ENCODE data around the gene CDC34. TPM values are rescaled to one million over a fixed set of nuclear protein-coding genes. Genes with fewer than 3 reads are reported as not detected.

The CDC34 gene
- total RNA-seq, 1 donor from 2014 or later: 86.3 TPM

DNA sequence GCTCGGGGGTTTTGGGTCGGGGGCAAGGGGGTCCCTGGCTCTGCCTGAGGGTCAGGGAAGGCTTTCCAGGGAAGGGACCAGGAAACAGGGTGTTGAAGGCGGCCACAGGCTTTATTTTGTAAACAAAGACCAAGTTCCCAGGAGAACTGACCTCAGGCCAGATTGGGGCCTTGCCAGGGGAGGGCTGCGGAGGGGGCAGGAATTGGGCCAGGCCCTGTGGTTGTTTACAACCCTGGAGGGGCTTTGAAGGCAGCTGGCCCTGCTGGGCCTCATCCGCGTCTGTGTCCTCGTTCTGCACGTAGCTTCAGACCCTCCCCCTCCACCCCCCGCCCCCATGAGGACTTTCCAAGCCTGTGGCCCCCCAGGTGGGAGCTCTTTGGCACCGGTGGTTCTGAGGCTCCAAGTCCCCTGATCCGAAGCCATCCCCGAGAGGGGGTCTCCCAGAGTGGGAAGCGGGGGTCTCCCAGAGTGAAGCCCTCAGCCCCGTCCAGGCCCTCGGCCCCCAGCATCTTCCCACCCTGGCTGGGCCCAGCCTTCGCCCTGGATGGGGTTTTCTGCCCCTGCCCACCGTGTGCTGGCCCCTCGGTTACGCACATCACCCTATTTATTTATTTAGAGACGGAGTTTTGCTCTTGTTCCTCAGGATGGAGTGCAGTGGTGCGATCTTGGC is 27.3 kb downstream of the CDC34 start:
- ATAC-seq (ENCODE audit: poor library complexity): peak; percentile 68

DNA sequence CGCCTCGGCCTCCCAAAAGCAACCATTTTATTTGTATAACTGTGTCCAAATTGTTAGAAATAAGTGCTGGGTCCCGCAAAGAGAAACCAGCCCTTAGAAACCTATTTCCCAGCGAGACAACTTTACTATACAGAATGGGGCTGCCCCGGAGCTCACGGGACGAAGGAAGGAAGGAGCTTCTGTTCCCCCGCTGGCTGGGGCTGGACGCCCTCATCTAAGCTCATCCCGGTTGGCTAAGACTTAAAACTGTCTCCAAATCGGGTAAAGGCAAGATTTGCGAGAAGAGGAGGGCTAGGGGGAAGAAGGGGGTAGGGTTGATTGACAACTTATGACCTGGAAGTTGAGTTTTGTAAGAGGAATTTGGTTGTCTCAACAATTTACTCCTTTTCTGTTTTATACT is 28.6 kb downstream of the CDC34 start:
- DNase-seq (no peak), ATAC-seq (ENCODE audit: poor library complexity) (no peak)
- intact Hi-C loops (cut with DNase I): no loop called here

More for the DNA sequence above, 27.3 kb downstream of the CDC34 start:
- intact Hi-C loops (cut with DNase I): no loop called here
- peak; percentile 74 for DNase-seq

DNA sequence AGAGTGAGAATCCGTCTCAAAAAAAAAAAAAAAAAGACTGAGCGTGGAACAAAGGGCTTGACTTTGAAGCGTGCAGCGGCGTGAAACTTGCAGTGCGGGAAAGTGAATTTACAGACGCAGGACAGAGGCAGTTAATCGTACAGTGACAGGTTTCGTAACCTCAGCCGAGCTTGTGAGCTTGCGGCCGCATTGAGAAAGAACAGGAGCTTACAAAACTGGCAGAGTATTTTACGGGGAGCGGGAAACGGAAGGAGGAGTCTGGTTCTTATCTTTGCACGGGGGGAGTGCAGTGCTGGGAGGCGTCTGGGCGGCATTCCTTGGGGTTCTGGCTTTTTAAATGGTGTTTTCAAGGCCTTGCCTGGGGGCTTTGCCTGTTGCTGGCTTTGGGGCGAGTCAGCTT is 34.8 kb downstream of the CDC34 start:
- intact Hi-C loops (cut with DNase I): no loop called here
- ATAC-seq (ENCODE audit: poor library complexity): peak; percentile 72
- DNase-seq: peak; percentile 67

DNA sequence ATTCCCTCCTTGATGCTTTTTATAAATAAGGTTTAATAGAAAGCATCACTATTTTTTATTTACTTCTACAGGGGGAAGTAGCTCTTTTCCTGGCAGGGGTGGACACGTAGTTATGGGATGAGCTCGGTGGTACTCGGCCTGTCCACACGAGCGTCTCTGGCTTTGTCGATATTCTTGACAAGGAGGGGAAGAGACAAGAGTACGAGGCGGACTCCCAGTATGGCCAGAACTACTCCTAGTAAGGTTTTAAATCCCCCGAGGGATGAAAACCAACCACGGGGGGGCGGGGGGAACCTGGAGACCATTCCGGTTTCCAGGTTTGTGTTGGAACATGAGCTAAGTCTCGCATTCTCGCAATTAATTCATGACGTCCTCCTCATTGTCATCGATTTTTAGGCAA is 35.3 kb downstream of the CDC34 start:
- DNase-seq (no peak), ATAC-seq (ENCODE audit: poor library complexity) (no peak)
- intact Hi-C loops (cut with DNase I): no loop called here

DNA sequence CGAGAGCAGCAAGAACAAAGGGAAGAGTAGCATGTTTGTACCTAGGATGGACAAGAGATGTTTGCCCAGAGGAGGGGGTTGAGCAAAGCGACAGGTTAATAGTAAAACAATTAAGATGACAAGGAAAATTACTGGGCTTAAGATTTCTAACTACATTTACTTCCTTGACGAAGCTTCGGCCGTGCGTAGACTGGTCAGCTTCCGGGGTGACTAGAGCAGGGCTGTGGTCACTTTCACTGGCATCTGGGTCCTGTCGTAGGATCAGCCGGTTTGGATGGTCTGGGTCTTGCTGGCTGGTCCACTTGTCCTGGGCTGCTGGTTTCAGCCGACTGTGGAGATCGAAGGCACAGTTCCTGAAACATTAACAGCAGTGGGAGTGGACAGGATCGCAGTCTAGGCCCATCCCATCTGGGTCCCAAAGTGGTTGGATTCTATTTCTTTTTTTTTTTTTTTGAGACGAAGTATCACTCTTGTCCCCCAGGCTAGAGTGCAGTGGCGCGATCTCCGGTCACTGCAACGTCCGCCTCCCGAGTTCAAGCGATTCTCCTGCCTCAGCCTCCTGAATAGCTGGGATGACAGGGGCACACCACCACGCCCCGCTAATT is 35.8 kb downstream of the CDC34 start:
- DNase-seq (no peak), ATAC-seq (ENCODE audit: poor library complexity) (no peak)

DNA sequence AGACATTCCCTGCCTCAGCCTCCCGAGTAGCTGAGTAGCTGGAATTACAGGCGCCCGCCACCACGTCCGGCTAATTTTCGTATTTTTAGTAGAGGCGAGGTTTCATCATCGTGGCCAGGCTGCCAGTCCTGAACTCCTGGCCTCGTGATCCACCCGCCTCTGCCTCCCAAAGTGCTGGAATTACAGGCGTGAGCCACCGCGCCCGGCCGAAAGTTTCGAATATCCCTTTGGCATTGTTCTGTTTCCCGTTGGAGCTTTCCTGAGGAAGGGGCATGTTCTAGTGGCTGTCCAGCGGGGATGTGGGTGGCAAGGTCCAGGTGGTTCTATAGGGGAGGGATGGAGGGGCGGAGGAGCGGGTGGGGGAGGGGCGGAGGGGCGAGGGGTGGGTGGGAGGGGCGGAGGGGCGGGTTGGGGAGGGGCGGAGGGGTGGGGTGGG is 38.7 kb downstream of the CDC34 start:
- ATAC-seq (ENCODE audit: poor library complexity): no peak
- intact Hi-C loops (cut with DNase I): no loop called here
- peak; percentile 39 for DNase-seq

More for the DNA sequence above, 35.8 kb downstream of the CDC34 start:
- intact Hi-C loops (cut with DNase I): no loop called here

DNA sequence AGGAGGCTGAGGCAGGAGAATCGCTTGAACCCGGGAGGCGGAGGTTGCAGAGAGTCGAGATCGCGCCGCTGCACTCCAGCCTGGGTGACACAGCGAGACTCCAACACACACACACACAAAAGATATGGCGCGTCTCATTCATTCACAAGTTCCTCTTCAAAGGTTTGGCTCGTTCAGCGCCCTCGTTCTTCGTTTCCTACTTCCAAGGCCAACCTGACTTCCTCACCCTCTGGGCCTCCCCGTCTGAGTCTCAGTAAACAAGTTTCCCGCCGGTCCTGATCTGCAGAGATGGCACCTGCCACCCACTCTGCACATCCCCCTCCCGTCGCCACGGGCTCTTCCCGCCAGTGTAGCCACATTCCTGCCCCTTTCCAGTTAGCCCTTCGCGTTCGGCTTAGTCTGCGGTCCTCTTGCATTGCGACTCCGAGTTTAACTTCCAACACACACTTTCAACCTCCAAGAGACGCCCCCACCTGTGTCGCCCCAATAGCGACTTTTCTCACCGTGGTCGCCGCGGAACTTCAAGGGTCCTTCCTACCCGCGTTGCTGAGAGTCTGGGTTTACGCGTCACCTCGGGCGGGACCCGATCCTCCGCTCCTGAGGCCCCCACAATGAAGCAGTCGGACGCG is 39.5 kb downstream of the CDC34 start:
- intact Hi-C loops (cut with DNase I): no loop called here
- peak; percentile 50 for DNase-seq
- no peak for ATAC-seq (ENCODE audit: poor library complexity)

DNA sequence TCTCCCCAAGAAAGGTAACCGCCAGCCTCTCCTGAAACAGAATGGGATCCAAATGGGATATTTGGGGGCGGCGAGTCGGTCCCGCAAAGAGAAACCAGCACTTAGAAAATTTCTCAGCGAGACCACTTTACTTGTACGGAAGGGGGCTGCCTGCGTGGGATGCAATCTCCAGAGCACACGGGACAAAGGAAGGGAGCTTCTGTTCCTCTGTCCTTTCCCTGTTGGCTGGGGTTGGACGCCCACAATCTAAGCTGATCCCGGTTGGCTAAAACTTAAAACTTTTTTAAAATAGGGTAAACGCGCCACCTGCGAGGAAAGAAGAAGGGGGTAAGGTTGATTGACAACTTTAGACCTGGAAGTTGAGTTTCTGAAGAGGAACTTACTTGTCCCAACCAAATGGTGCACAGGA is 40.0 kb downstream of the CDC34 start:
- no peak for DNase-seq
- ATAC-seq (ENCODE audit: poor library complexity): no peak
- intact Hi-C loops (cut with DNase I): no loop called here

DNA sequence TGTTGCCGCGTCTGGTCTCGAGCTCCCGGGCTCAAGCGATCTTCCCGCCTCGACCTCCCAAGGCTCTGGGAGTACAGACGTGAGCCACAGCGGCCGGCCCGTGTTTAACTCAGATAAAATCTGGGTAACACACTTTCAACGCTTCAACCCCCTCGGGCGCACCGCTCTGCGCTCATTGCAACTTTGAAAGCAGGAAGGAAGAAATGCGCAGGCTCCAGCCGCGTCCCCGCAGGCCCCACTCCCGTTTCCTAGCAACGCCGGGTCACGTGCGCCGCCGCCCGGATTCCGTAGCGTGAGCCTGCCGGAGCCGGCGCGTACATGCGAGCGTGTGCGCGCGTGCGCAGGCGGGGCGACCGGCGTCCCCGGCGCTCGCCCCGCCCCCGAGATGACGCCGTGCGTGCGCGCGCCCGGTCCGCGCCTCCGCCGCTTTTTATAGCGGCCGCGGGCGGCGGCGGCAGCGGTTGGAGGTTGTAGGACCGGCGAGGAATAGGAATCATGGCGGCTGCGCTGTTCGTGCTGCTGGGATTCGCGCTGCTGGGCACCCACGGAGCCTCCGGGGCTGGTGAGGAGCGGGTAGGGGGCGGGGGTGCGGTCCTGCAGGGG is 40.7 kb downstream of the CDC34 start, which contains the start of gene BSG:
Gene BSG (plus strand): TSS at position 457 of the 603 bp plus-strand sequence. CDS start 39 bp downstream, at position 496.
- intact Hi-C loops (cut with DNase I): no loop called here
- DNase-seq (peak; percentile 99), ATAC-seq (ENCODE audit: poor library complexity) (peak; percentile 78)

DNA sequence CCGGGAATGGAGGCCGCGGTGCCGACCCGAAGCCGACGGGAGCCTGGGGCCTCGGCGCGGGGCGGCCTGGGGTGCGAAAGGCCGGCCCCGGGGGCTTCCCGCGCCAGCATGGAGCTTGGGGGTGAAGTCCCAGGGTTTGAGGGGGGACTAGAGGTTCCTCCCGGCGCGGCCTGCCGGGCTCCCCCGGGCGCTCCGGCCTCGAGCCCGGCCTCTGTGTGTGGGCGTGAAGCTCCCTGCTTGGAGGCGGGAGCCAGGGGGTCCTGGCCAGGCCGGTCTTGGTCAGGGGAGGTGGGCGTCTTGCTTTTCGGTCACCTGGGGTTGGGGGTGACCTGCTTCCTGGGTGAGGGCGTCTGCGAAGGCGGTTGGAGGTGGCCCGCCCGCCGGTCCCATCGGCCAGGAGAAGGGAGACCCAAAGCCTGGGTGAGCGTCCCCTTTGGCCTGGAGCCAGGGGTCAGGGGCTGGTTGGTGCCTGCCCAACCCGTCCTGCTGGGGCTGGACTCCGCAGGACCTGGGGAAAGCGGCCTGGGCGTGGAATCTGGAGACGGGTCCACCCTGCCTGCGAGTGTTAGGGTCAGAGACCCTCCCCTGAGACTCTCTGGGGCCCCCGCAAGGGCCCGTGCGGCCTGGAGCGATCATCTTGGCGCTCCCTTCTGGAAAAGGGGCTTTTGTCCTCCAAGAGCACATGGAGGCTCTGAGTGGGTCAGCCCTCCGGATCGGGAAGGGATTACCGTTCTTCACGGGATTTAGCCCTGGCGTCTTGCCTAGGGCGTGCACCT is 41.4 kb downstream of the CDC34 start:
- intact Hi-C loops (cut with DNase I): no loop called here
- peak; percentile 62 for DNase-seq
- no peak for ATAC-seq (ENCODE audit: poor library complexity)

DNA sequence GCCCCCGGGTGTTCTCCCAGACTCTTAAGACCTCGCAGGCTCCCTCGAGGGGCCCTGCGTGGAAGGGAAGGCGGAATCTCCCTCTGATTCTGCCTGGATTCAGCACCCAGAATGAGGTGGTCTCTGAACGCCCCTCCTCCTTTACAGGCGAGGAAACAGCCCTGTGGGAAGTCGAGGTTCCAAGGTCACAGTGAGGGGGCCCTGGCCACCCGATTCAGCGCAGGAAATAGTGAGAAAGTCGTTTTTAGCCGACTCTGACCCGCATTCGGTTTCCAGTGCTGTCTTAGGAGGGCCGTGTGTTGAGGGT is 41.9 kb downstream of the CDC34 start:
- ATAC-seq (ENCODE audit: poor library complexity): no peak
- intact Hi-C loops (cut with DNase I): no loop called here

DNA sequence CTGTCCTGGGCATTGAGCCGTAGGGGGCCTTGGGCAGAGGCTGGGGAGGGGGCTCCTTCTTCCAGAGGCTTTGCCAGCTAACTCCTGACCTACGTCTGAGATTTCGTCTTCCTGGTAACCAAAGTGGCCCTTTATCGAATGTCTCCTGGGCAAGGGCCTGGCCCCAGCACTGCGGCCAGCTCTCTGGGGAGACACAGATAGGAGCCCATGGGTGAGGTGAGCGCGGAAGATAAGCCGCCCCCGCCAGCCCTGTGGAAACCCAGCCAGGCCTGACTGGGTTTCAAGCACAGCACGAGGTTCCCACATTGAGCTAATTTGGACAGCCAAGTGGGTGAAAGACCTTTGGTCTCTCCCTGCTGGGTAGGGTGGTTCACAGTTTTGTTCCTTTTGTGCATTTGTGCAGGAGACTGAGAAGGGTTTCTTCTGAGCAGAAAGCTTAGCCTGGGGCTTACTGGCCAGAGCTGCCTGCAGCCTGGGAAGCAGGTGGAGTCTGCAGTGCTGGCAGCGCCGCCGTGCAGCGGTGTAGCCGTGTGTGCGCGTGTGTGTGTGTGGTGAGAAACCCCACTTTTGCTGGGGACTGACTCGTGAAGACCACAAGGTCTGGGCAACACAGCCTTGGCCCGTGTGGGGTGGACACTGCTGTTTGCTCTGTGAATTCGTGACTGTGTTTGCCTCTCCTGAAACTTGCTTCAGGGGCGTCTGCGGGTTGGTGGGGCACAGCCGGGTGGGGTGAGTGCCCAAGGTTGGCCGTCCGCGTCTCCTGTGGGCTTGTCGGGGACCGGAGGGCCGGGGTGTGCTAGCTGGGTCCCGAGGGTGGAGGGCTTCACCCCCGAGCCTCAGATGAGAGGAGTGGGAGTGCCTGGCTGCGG is 43.3 kb downstream of the CDC34 start:
- intact Hi-C loops (cut with DNase I): no loop called here
- DNase-seq: peak; percentile 79
- ATAC-seq (ENCODE audit: poor library complexity): peak; percentile 51

More for the DNA sequence above, 41.9 kb downstream of the CDC34 start:
- DNase-seq: no peak

DNA sequence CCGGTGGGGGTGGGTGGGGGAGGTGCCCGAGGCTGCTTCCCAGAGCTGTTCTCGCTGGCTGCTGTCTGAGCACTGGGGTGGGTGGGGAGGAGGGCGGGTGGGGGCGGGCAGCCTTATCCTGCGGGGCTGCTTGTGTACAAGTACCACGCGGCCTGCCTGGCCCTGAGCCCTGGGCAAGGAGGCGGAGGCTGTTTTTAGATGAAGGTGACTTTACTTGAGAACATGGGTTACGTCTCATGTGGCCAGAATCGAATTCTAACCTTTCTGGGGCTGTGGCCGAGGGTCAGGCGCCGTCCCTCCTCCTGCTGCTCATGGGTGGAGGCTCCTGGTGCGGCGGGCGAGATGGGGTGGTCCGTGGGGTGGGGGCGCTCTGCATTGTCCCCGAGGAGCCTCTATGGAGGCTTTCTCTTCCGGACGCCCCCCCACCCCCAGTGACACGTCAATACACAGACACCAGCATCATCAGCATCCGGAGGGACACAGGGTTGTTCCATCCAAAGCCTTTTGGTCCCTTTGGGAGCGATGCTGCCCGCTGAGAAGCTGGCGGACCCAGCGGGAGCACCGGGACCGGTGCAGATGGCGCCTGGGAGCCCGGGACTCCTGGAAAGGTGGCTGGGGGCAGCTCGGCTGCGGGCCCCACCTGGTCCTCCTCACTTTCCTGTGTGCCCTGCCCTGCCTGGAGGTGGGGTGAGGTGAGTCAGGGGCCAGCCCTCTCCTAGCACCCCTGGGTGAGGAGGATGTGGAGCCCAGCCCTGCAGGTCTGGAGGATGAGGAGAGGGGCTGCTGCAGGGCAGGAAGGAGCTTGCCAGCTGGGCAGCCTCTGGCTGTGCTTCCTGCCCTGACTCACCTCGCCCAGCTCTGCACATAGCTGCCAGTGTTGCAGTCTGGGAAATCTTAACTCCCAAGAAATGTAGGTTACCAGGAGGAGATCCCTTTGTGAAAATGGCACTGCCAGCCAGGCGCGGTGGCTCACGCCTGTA is 44.3 kb downstream of the CDC34 start:
- intact Hi-C loops (cut with DNase I): no loop called here
- peak; percentile 50 for ATAC-seq (ENCODE audit: poor library complexity)

DNA sequence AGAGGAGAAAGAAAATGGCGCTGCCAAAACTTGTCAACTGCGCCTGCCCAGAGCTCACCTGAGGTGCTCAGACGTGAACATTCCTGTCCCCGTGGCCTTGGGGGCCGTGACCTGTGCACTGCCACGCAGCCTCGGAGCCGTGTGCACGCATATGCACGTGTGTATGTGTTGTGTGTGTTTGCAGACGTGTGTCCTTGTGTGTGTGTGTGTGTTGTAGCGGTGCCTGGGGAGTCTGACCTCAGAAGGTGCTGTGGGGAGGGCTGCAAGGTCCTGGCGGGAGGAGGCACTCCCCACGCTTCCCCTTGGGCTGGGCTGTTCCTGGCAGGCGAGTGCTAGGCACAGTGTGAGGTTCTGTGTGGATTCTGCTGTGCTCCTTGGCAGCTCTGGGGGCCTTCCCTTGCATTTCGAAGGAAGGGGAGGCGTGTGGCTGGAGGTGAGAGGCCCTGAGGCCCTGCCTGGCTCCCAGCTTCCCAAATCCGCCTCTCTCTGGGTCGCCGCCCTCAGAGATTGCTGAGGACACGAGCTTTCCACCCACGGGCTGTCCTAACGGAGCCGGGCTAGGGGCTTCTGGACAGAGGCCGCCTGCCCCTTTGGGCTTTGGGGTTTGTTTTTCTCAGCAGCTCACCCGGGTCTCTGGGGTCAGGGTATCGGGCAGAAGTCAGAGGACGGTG is 45.3 kb downstream of the CDC34 start:
- DNase-seq (peak; percentile 42), ATAC-seq (ENCODE audit: poor library complexity) (no peak)
- intact Hi-C loops (cut with DNase I): no loop called here

More for the DNA sequence above, 44.3 kb downstream of the CDC34 start:
- peak; percentile 88 for DNase-seq

DNA sequence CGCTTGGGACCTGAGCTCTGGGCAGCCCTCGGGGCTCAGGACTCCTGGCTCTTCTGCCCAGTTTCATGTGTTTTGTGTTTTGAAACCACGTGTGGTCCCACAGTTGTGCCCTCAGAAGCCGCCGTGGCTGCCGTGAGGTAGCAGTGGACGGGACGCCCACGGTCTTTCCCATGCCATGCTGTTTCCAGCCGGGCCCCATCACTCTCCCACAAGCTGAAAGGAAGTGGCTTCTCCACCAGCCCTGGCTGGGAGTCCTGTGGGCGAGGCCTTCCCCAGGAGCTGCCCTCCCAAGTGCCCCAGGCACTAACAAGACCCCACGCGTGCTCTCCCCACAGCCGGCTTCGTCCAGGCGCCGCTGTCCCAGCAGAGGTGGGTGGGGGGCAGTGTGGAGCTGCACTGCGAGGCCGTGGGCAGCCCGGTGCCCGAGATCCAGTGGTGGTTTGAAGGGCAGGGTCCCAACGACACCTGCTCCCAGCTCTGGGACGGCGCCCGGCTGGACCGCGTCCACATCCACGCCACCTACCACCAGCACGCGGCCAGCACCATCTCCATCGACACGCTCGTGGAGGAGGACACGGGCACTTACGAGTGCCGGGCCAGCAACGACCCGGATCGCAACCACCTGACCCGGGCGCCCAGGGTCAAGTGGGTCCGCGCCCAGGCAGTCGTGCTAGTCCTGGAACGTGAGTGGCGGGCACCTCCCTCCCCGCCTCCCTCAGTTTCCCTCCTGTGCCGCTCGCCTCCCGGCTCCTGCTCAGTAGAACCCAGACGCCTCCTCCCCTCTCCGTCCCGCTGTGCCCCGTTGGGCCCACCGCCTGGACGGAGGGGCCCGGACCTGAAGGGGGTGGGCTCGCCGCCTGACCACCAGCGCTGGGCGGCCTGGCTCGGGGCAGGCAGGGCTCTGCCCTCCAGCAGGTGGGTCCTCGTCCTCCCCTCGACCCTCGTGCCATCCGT is 46.2 kb downstream of the CDC34 start:
- intact Hi-C loops (cut with DNase I): no loop called here
- ATAC-seq (ENCODE audit: poor library complexity): no peak
- DNase-seq: peak; percentile 42
